Neural cell (in vitro differentiated cells): ENCODE results near the gene SLC8A1.

Source experiments
- MXI1 ChIP-seq: fragments of 450-650 bp; conservative IDR thresholded peaks from 2 replicates; pipeline ENCODE4 v1.6.1; 2014; ENCODE audit warnings: antibody characterized with exemption, mild to moderate bottlenecking; ENCODE audit not compliant: poor library complexity, severe bottlenecking
- RAD21 ChIP-seq: fragments of 450-650 bp; conservative IDR thresholded peaks from 2 replicates; pipeline ENCODE4 v1.6.1; 2014; ENCODE audit warnings: antibody characterized with exemption, mild to moderate bottlenecking, moderate library complexity
- TF ChIP-seq, protein P1 (sequence below): fragments of 450-650 bp; IDR thresholded peaks from 2 replicates; pipeline ENCODE4 v1.5.1; 2014; ENCODE audit warnings: antibody characterized with exemption, mild to moderate bottlenecking, moderate library complexity; ENCODE audit not compliant: poor library complexity, severe bottlenecking
- TF ChIP-seq, protein P2 (sequence below): IDR thresholded peaks from 2 replicates; pipeline ENCODE4 v1.6.1; 2012; ENCODE audit warnings: borderline replicate concordance

DNA sequence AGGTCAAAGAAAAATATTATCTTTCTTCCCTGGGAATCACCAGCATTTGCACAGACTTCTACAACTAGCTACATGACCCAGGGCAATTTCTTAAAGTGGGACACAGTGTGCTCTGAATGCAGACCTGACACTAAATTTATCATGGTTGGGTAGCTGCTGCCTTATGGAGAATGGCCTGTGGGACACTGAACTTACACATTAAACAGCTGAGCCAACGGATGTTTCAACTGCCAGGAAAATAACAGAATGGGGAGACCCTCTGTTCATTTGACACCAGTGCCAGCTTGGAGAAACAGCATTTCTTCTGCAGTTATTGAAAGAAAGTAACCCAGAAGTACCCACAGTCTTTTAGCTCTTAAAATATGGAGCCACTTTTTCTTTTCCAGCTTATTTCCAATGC, 54.1 kb downstream of the SLC8A1 start:
- TF ChIP-seq, protein P1, sequence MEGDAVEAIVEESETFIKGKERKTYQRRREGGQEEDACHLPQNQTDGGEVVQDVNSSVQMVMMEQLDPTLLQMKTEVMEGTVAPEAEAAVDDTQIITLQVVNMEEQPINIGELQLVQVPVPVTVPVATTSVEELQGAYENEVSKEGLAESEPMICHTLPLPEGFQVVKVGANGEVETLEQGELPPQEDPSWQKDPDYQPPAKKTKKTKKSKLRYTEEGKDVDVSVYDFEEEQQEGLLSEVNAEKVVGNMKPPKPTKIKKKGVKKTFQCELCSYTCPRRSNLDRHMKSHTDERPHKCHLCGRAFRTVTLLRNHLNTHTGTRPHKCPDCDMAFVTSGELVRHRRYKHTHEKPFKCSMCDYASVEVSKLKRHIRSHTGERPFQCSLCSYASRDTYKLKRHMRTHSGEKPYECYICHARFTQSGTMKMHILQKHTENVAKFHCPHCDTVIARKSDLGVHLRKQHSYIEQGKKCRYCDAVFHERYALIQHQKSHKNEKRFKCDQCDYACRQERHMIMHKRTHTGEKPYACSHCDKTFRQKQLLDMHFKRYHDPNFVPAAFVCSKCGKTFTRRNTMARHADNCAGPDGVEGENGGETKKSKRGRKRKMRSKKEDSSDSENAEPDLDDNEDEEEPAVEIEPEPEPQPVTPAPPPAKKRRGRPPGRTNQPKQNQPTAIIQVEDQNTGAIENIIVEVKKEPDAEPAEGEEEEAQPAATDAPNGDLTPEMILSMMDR: no peak
- no peak for TF ChIP-seq MXI1
- TF ChIP-seq, protein P2, sequence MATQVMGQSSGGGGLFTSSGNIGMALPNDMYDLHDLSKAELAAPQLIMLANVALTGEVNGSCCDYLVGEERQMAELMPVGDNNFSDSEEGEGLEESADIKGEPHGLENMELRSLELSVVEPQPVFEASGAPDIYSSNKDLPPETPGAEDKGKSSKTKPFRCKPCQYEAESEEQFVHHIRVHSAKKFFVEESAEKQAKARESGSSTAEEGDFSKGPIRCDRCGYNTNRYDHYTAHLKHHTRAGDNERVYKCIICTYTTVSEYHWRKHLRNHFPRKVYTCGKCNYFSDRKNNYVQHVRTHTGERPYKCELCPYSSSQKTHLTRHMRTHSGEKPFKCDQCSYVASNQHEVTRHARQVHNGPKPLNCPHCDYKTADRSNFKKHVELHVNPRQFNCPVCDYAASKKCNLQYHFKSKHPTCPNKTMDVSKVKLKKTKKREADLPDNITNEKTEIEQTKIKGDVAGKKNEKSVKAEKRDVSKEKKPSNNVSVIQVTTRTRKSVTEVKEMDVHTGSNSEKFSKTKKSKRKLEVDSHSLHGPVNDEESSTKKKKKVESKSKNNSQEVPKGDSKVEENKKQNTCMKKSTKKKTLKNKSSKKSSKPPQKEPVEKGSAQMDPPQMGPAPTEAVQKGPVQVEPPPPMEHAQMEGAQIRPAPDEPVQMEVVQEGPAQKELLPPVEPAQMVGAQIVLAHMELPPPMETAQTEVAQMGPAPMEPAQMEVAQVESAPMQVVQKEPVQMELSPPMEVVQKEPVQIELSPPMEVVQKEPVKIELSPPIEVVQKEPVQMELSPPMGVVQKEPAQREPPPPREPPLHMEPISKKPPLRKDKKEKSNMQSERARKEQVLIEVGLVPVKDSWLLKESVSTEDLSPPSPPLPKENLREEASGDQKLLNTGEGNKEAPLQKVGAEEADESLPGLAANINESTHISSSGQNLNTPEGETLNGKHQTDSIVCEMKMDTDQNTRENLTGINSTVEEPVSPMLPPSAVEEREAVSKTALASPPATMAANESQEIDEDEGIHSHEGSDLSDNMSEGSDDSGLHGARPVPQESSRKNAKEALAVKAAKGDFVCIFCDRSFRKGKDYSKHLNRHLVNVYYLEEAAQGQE: no peak
- TF ChIP-seq RAD21: no peak
